AG09309 (cell line): ENCODE measurements around the gene LPCAT3.

Source experiments
- DNase-seq: peaks from one replicate; pipeline ENCODE4 v3.0.0-alpha.2; 2010; ENCODE audit warnings: low read depth
- H3K4me3 ChIP-seq: 2 replicates; pipeline ENCODE4 v1.5.1; 2011; ENCODE audit warnings: mild to moderate bottlenecking, low read depth, low read length, moderate library complexity; ENCODE audit not compliant: control insufficient read depth
- CTCF ChIP-seq: IDR thresholded peaks from 2 replicates; pipeline ENCODE4 v1.5.1; 2011; ENCODE audit warnings: mild to moderate bottlenecking, low read depth, low read length, inconsistent platforms; ENCODE audit not compliant: insufficient read depth, control insufficient read depth; ENCODE audit errors: missing control alignments

The LPCAT3 gene

GRCh38 chr12:6935371-6936193, 82.7 kb downstream of the LPCAT3 start:
- no peak for TF ChIP-seq CTCF
- H3K4me3 ChIP-seq = no peak overlapping the region
- no peak for DNase-seq

GRCh38 chr12:6934110-6934509, 84.2 kb downstream of the LPCAT3 start:
- no peak for DNase-seq
- H3K4me3 ChIP-seq = no peak overlapping the region
- no peak for TF ChIP-seq CTCF

GRCh38 chr12:6932766-6933165, 85.5 kb downstream of the LPCAT3 start:
- TF ChIP-seq CTCF = no peak
- H3K4me3 ChIP-seq = no peak overlapping the region
- no peak for DNase-seq

- H3K4me3 ChIP-seq = peak overlapping the region; percentile 98
- no peak for DNase-seq
- TF ChIP-seq CTCF = no peak
Measured at GRCh38 chr12:6929466-6930452, 88.5 kb downstream of the LPCAT3 start.

- DNase-seq = no peak
- peak overlapping the region; percentile 98 for H3K4me3 ChIP-seq
- no peak for TF ChIP-seq CTCF
Measured at GRCh38 chr12:6928703-6929407, 89.4 kb downstream of the LPCAT3 start.
